ENCODE data around the gene HTT.

Gene HTT

GRCh38 chr4:3074078-3074845 lies at the start of gene HTT, which contains the start of gene HTT-AS:
Gene HTT (plus strand): TSS chr4:3074681. CDS start chr4:3074826, 145 bp downstream.
Gene HTT-AS (minus strand): TSS chr4:3074538.
- peak; percentile 95 for DNase-seq (ENCODE audit: low read depth)

- no peak for DNase-seq (ENCODE audit: low read depth)
These were observed 48.6 kb upstream of the HTT start for GRCh38 chr4:3025881-3026280.

GRCh38 chr4:3026540-3026939 lies 47.9 kb upstream of the HTT start:
- no peak for DNase-seq (ENCODE audit: low read depth)

- no peak for DNase-seq (ENCODE audit: low read depth)
These were observed 45.0 kb upstream of the HTT start for GRCh38 chr4:3029464-3029863.

GRCh38 chr4:3030566-3031356 lies 43.7 kb upstream of the HTT start:
- DNase-seq (ENCODE audit: low read depth), result no peak

GRCh38 chr4:3031357-3032082 lies 43.0 kb upstream of the HTT start:
- DNase-seq (ENCODE audit: low read depth), result no peak

- DNase-seq (ENCODE audit: low read depth), result no peak
These were observed 40.2 kb upstream of the HTT start for GRCh38 chr4:3034231-3034630.

GRCh38 chr4:3035249-3035648 lies 39.2 kb upstream of the HTT start:
- no peak for DNase-seq (ENCODE audit: low read depth)

GRCh38 chr4:3035674-3036073 lies 38.8 kb upstream of the HTT start:
- no peak for DNase-seq (ENCODE audit: low read depth)

- DNase-seq (ENCODE audit: low read depth), result no peak
These were observed 38.1 kb upstream of the HTT start for GRCh38 chr4:3036131-3036952.

- no peak for DNase-seq (ENCODE audit: low read depth)
These were observed 36.5 kb upstream of the HTT start for GRCh38 chr4:3037957-3038461.

- DNase-seq (ENCODE audit: low read depth), result no peak
These were observed 34.6 kb upstream of the HTT start for GRCh38 chr4:3039706-3040366.

- DNase-seq (ENCODE audit: low read depth), result no peak
These were observed 33.9 kb upstream of the HTT start for GRCh38 chr4:3040452-3041191.

GRCh38 chr4:3041192-3042142 lies 33.0 kb upstream of the HTT start:
- no peak for DNase-seq (ENCODE audit: low read depth)

- DNase-seq (ENCODE audit: low read depth), result no peak
These were observed 32.3 kb upstream of the HTT start for GRCh38 chr4:3042226-3042625.

GRCh38 chr4:3043282-3044020 lies 31.0 kb upstream of the HTT start:
- DNase-seq (ENCODE audit: low read depth), result no peak

GRCh38 chr4:3044870-3045819 lies 29.3 kb upstream of the HTT start:
- DNase-seq (ENCODE audit: low read depth), result peak; percentile 39
